ENCODE measurements around the gene HSPA1A.

HSPA1A gene

GRCh38 chr6:31776989-31777666 lies 38.2 kb upstream of the HSPA1A start, which contains the start of gene VWA7 (continued):
- TF ChIP-seq ZNF362 (tag by site-specific recombination; IDR thresholded peaks at IDR 0.05) (no peak), ZNF184 (tag by site-specific recombination; IDR thresholded peaks at IDR 0.05) (peak; percentile 99), ZNF670 (tag by site-specific recombination; IDR thresholded peaks at IDR 0.05; ENCODE audit: low read depth) (no peak), ZNF645 (tag by site-specific recombination; IDR thresholded peaks at IDR 0.05) (no peak), ZNF560 (tag by site-specific recombination; IDR thresholded peaks at IDR 0.05; ENCODE audit: borderline replicate concordance) (no peak), TRIM28 (IDR thresholded peaks at IDR 0.05; ENCODE audit: borderline replicate concordance, low read length) (no peak), KLF9 (tag by site-specific recombination; IDR thresholded peaks at IDR 0.05; ENCODE audit: low read depth) (peak; percentile 67; the same call in 1 of the 2 replicates), ZNF488 (tag by site-specific recombination; IDR thresholded peaks at IDR 0.05) (0 out of 2 replicates have a peak, but pooled peaks have one; percentile 32), ZEB2 (tag by site-specific recombination; IDR thresholded peaks at IDR 0.05) (peak; percentile 89; the same call in 1 of the 2 replicates), ZBTB44 (tag by site-specific recombination; IDR thresholded peaks at IDR 0.05) (peak; percentile 94), ZNF677 (tag by site-specific recombination; IDR thresholded peaks at IDR 0.05) (peak; percentile 92), ZNF561 (tag by site-specific recombination; IDR thresholded peaks at IDR 0.05; ENCODE audit: borderline replicate concordance) (peak; percentile 92; the same call in 1 of the 2 replicates)

- ChIA-PET POLR2A (interaction anchor here (0.6 to 3.3 kb wide), 19 partner anchors 8 to 353 kb away, joined by 3 to 38 read pairs (median 4); partner anchors contain the start of genes CLIC1, DDAH2, HSPA1A and HSPA1B), CTCF (interaction anchor here (0.6 to 7.5 kb wide), 10 partner anchors 8 to 175 kb away, joined by 3 to 50 read pairs (median 4); partner anchors contain the start of genes LSM2 and VARS1)
- Histone ChIP-seq H3K4me1 (ENCODE audit: control insufficient read depth, insufficient read depth, low read length) (peaks cover 4% of the 10 kb centered on the region), H3K4me3 (ENCODE audit: low read depth, low read length) (no peak overlapping the region), H3K27ac (ENCODE audit: extremely low read depth, low read depth, low read length) (no peak overlapping the region), H3K9me3 (ENCODE audit: control insufficient read depth, insufficient read depth, low read depth, low read length) (no peaks in the 10 kb centered on the region), H3K36me3 (ENCODE audit: control insufficient read depth in 2 of 2, insufficient read depth in 1 of 2, low read length in 2 of 2) (peaks cover 0 to 46% of the 10 kb centered on the region in 2 experiments; a peak in 2 of 3 replicates)
- TF ChIP-seq ZSCAN18 (tag by site-specific recombination; IDR thresholded peaks at IDR 0.05): no peak
- TF ChIP-seq ZNF600 (tag by site-specific recombination; IDR thresholded peaks at IDR 0.05): no peak
- no peak for TF ChIP-seq MEIS1 (CRISPR knock-in tag; IDR thresholded peaks at IDR 0.05; ENCODE audit: borderline replicate concordance)
- no peak for TF ChIP-seq ZNF202 (tag by site-specific recombination; IDR thresholded peaks at IDR 0.05; ENCODE audit: borderline replicate concordance)
- no peak for TF ChIP-seq ZNF488 (tag by site-specific recombination; IDR thresholded peaks at IDR 0.05)
- TF ChIP-seq ZXDB (tag by site-specific recombination; IDR thresholded peaks at IDR 0.05): no peak
- TF ChIP-seq HOXA7 (CRISPR knock-in tag; IDR thresholded peaks at IDR 0.05; ENCODE audit: borderline replicate concordance): no peak
- no peak for TF ChIP-seq SP7 (tag by site-specific recombination; IDR thresholded peaks at IDR 0.05)
- TF ChIP-seq ZNF629 (tag by site-specific recombination; IDR thresholded peaks at IDR 0.05): no peak
- no peak for TF ChIP-seq ZNF747 (tag by site-specific recombination; IDR thresholded peaks at IDR 0.05)
- TF ChIP-seq AEBP2 (tag by site-specific recombination; IDR thresholded peaks at IDR 0.05; ENCODE audit: borderline replicate concordance): no peak
- no peak for TF ChIP-seq ZNF654 (tag by site-specific recombination; IDR thresholded peaks at IDR 0.05; ENCODE audit: low read depth)
- no peak for TF ChIP-seq HOXD13 (CRISPR knock-in tag; IDR thresholded peaks at IDR 0.05; ENCODE audit: borderline replicate concordance)
- no peak for TF ChIP-seq ZNF621 (tag by site-specific recombination; IDR thresholded peaks at IDR 0.05)
- no peak for TF ChIP-seq ZNF221 (tag by site-specific recombination; IDR thresholded peaks at IDR 0.05; ENCODE audit: borderline replicate concordance)
- TF ChIP-seq ZNF394 (tag by site-specific recombination; IDR thresholded peaks at IDR 0.05; ENCODE audit: borderline replicate concordance): no peak
- TF ChIP-seq ZNF211 (tag by site-specific recombination; IDR thresholded peaks at IDR 0.05; ENCODE audit: low read depth): no peak
These were observed 37.7 kb upstream of the HSPA1A start for GRCh38 chr6:31777667-31778050.

Data from HEK293 (cell line).